ENCODE results near the gene FAM185A. TPM values are rescaled to one million over a fixed set of nuclear protein-coding genes. Genes with fewer than 3 reads are reported as not detected.
"Not testable (repeated sequence)": the region's sequence is repeated elsewhere in the genome, so short reads cannot be mapped to it uniquely, and the experiment has no call there.

The FAM185A gene
- total RNA-seq, 4 donors from 2014 or later, result 8.3 to 19.5 (median 11.9) TPM

DNA sequence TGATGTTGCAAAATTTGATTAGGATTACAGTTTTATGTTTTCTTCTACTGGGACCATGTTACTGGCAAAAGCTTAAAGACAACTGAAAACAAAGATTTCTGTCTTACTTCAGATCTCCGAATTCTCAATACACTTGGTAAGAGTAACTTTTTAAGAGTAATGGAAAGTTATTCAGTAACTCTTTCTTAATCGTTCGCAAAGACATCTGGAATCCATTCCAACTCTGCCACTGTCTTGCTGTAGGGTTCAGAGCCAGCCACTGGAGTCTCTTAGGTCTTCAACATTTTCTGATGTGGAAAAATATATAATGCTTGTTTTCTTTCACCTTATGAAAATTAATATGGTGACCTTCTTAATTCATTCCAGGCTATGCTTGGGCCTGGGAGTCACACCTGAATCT is 29.9 kb downstream of the FAM185A start:
- intact Hi-C loops (cut with DNase I); DNase-seq (ENCODE audit: extremely low spot score); H3K4me1 ChIP-seq; H3K27ac ChIP-seq (replicated peaks in 1 of 4); H3K9me3 ChIP-seq; H3K4me3 ChIP-seq; H3K27me3 ChIP-seq: not testable (repeated sequence)
- H3K36me3 ChIP-seq, result peaks cover 3 to 13% (median 7%) of the 10 kb centered on the region in 4 donors
- 41% methylated on average over 3 of the region's 3 CpGs for WGBS

DNA sequence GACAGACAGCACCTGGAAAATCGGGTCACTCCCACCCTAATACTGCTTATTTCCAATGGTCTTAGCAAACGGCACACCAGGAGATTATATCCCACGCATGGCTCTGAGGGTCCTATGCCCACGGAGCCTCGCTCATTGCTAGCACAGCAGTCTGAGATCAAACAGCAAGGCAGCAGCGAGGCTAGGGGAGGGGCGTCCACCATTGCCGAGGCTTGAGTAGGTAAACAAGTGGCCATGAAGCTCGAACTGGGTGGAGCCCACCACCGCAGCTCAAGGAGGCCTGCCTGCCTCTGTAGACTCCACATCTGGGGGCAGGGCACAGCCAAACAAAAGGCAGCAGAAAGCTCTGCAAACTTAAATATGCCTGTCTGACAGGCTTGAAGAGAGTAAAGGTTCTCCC is 32.1 kb downstream of the FAM185A start:
- H3K27me3 ChIP-seq; H3K27ac ChIP-seq (replicated peaks in 1 of 4); H3K4me1 ChIP-seq; intact Hi-C loops (cut with DNase I); H3K9me3 ChIP-seq; H3K4me3 ChIP-seq; DNase-seq (ENCODE audit: extremely low spot score): not testable (repeated sequence)
- peaks cover 3 to 13% (median 7%) of the 10 kb centered on the region in 4 donors for H3K36me3 ChIP-seq
- WGBS, result 98% methylated on average over 6 of the region's 10 CpGs

DNA sequence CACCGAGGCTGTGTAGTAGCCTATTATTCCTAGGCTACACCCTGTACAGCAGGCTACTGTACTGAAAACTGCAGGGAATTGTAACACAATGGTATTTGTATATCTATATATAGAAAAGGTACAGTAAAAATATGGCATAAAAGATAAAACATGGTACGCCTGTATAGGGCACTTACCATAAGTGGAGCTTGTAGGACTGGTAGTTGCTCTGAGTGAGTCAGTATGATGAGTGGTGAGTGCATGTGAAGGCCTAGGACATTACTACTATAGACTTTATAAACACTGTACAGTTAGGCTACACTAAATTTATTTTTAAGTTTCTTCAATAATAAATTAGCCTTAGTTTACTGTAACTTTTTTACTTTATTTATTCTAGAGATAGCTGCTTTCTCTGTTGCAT is 40.0 kb downstream of the FAM185A start:
- H3K27me3 ChIP-seq, H3K9me3 ChIP-seq: not testable (repeated sequence)

DNA sequence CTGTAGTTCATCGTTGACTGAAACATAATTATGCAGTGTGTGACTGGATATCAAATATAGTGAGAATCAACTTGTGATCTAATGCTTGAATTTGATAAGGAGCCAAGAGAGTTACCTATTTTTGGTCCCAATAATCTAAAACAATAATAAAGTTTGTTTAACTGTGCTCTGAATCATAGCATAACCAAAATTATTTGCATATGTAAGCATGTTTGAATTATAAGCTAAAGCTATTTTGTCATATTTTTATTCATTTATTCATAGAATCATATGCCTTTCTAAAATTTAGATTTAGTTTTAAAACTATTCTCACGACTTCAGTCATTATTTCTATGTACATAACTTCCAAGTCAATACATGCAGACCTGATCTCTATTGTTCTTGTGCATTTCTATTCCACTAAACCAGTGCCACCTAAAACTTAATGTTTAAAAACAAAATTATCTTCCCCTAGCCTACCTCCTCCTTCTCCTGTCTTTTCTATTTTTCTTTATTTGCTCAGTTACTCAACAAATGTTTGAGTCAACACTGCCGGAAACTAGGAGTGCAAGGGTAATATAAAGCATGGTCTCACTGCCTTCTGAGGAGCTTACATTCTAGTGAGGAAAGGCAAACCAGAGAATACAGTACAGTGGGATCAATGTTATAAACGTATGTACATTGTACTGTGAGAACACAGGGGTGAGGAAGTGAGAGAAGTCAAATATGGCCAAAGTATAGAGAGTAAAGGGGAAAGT is 41.7 kb downstream of the FAM185A start:
- DNase-seq (ENCODE audit: extremely low spot score); H3K9me3 ChIP-seq; H3K27me3 ChIP-seq; H3K36me3 ChIP-seq; H3K4me1 ChIP-seq; intact Hi-C loops (cut with DNase I); H3K4me3 ChIP-seq; H3K27ac ChIP-seq (replicated peaks in 1 of 4): not testable (repeated sequence)
- WGBS, result 87% methylated on average over 4 of the region's 4 CpGs

More for the DNA sequence above, 40.0 kb downstream of the FAM185A start:
- H3K4me1 ChIP-seq; intact Hi-C loops (cut with DNase I); DNase-seq (ENCODE audit: extremely low spot score); H3K27ac ChIP-seq (replicated peaks in 1 of 4); H3K36me3 ChIP-seq; H3K4me3 ChIP-seq: not testable (repeated sequence)
- 98% methylated on average over 2 of the region's 2 CpGs for WGBS

DNA sequence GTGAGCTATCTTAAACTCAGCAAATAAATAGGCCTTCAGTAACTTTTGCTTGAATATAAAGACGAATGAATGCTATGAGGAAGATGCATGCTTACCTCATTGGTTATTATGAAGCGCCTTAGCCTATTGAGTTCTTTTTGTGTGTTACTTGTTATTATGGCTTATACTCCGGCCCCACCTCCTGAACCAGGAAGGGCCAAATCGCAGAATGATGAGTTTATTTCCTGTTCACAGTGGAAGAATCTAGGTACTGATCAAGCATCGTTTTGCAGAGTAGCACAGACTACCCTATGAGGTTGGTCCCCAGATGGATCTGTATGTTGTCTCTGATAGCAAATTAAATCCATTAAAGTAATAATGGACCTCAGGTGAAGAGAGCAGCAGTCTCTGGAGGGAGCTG is 42.6 kb downstream of the FAM185A start:
- H3K27me3 ChIP-seq; H3K36me3 ChIP-seq; intact Hi-C loops (cut with DNase I); DNase-seq (ENCODE audit: extremely low spot score); H3K4me1 ChIP-seq; H3K9me3 ChIP-seq; H3K4me3 ChIP-seq; H3K27ac ChIP-seq (replicated peaks in 1 of 4): not testable (repeated sequence)
- 80% methylated on average over 1 of the region's 5 CpGs for WGBS

DNA sequence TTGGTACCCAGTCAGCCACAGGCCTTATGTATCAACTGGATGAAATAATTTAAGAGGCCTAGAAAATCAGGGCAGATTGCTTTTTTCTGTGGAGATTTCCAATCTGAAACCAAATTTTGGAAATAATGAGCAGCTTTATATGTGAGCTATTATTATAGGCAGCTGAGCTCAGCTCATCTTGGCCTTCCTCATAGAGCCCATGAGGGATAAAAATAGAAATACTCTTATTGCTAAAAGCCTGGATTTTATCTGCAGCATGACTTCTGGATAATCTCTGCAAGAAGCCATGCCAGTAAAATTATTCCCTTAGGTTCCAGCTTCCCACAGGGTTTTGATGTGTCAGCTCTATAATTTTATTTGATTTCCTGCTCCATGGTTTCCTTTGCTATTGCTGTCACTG is 43.0 kb downstream of the FAM185A start:
- DNase-seq (ENCODE audit: extremely low spot score); intact Hi-C loops (cut with DNase I); H3K27me3 ChIP-seq; H3K4me3 ChIP-seq; H3K9me3 ChIP-seq; H3K36me3 ChIP-seq; H3K4me1 ChIP-seq; H3K27ac ChIP-seq (replicated peaks in 1 of 4): not testable (repeated sequence)

DNA sequence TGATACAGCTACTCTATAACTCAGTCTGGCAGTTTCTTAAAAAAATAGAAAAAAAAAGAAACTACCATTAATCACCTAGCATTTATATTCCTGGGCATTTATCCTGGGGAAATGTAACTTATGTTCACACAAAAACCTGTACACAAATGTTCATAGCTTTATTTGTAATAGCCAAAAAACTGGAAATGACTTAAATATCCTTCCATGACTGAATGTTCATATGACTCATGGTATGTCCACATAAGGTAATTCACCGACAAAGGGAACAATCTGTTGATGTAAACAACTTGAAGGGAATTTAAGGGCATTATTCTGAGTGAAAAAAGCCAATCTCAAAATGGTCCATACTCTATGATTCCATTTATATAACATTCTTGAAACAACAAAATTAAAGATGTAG is 45.8 kb downstream of the FAM185A start:
- H3K27me3 ChIP-seq; H3K9me3 ChIP-seq; H3K36me3 ChIP-seq; H3K4me3 ChIP-seq; H3K4me1 ChIP-seq; DNase-seq (ENCODE audit: extremely low spot score); intact Hi-C loops (cut with DNase I); H3K27ac ChIP-seq (replicated peaks in 1 of 4): not testable (repeated sequence)
- WGBS, result 72% methylated on average over 1 of the region's 1 CpG

DNA sequence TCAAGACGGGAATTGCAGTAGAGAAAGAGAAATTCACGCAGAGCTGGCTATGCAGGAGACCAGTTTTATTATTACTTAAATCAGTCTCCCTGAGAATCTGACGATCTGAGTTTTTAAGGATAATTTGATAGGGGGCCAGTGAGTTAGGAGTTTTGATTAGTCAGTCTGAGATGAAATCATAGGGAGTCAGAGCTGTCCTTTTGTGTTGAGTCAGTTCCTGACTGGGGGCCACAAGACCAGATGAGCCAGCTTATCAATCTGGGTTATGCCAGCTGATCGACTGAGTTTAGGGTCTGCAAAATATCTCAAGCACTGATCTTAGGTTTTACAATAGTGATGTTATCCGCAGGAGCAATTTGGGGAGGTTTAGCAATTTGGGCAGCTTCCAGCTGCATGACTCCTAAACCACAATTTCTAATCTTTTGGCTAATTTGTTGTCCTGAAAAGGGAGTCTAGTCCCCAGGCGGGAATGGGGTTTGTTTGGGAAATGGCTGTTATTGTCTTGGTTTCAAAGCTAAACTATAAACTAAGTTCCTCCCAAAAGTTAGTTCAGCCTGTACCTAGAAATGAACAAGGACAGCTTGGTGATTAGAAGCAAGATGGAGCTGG is 47.3 kb downstream of the FAM185A start:
- H3K36me3 ChIP-seq; H3K27ac ChIP-seq (replicated peaks in 1 of 4); DNase-seq (ENCODE audit: extremely low spot score); H3K4me3 ChIP-seq; H3K9me3 ChIP-seq; H3K27me3 ChIP-seq; intact Hi-C loops (cut with DNase I); H3K4me1 ChIP-seq: not testable (repeated sequence)
- WGBS, result 77% methylated on average over 3 of the region's 6 CpGs

DNA sequence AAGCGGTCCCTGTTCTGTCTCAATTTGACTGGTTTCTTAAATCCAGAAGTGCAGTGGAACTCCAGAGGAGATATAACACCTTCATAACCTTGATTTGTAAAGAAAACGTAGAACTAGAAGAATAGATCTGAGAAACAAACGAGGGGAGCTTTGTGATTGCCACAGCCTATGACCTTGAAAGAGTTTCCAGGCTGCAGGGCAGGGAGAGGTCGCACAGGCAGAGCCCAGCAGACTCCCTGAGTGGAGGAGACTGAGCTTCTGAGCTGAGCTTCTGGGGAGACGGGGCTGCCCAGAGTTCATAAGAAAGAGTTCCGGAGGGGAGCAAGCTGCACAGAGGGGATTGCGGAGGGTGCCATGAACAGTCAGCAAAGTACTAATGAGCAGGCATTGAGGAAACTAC is 57.8 kb downstream of the FAM185A start:
- intact Hi-C loops (cut with DNase I), result no loop called here
- Histone ChIP-seq H3K4me1 (peaks cover 5 to 14% (median 13%) of the 10 kb centered on the region in 4 donors), H3K27me3 (no peaks in the 10 kb centered on the region), H3K4me3 (no peak overlapping the region), H3K9me3 (no peaks in the 10 kb centered on the region), H3K27ac (replicated peaks in 1 of 4) (no peak overlapping the region), H3K36me3 (peaks cover 0 to 9% (median 5%) of the 10 kb centered on the region in 4 donors)
- TF ChIP-seq POLR2A (IDR thresholded peaks at IDR 0.05; ENCODE audit: low read depth) (no peak), POLR2AphosphoS5 (IDR thresholded peaks at IDR 0.05) (no peak), EP300 (IDR thresholded peaks at IDR 0.05) (no peak)
- TF ChIP-seq, protein P1, sequence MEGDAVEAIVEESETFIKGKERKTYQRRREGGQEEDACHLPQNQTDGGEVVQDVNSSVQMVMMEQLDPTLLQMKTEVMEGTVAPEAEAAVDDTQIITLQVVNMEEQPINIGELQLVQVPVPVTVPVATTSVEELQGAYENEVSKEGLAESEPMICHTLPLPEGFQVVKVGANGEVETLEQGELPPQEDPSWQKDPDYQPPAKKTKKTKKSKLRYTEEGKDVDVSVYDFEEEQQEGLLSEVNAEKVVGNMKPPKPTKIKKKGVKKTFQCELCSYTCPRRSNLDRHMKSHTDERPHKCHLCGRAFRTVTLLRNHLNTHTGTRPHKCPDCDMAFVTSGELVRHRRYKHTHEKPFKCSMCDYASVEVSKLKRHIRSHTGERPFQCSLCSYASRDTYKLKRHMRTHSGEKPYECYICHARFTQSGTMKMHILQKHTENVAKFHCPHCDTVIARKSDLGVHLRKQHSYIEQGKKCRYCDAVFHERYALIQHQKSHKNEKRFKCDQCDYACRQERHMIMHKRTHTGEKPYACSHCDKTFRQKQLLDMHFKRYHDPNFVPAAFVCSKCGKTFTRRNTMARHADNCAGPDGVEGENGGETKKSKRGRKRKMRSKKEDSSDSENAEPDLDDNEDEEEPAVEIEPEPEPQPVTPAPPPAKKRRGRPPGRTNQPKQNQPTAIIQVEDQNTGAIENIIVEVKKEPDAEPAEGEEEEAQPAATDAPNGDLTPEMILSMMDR (IDR thresholded peaks at IDR 0.05), result no peak
- WGBS, result 86% methylated on average over 7 of the region's 7 CpGs
- DNase-seq (ENCODE audit: extremely low spot score), result no peak
